IPS-15b (cell line): ENCODE measurements around the gene LGALSL.

Source experiments
- H3K27me3 ChIP-seq: one replicate; pipeline ENCODE4 v1.6.1; 2013; ENCODE audit warnings: low read length; ENCODE audit not compliant: control insufficient read depth, insufficient read depth
- H3K36me3 ChIP-seq: one replicate; pipeline ENCODE4 v1.6.1; 2013; ENCODE audit warnings: low read length; ENCODE audit not compliant: control insufficient read depth, insufficient read depth
- H3K4me1 ChIP-seq: one replicate; pipeline ENCODE4 v1.6.1; 2013; ENCODE audit warnings: mild to moderate bottlenecking, low read length; ENCODE audit not compliant: control insufficient read depth, insufficient read depth
- H3K4me3 ChIP-seq: one replicate; pipeline ENCODE4 v1.5.1; 2013; ENCODE audit warnings: low read depth, low read length
- H3K9ac ChIP-seq: one replicate; pipeline ENCODE4 v1.6.1; 2013; ENCODE audit warnings: low read depth, mild to moderate bottlenecking, low read length
- H3K9me3 ChIP-seq: one replicate; pipeline ENCODE4 v1.6.1; 2013; ENCODE audit warnings: mild to moderate bottlenecking, low read length; ENCODE audit not compliant: control insufficient read depth, insufficient read depth

LGALSL gene

DNA sequence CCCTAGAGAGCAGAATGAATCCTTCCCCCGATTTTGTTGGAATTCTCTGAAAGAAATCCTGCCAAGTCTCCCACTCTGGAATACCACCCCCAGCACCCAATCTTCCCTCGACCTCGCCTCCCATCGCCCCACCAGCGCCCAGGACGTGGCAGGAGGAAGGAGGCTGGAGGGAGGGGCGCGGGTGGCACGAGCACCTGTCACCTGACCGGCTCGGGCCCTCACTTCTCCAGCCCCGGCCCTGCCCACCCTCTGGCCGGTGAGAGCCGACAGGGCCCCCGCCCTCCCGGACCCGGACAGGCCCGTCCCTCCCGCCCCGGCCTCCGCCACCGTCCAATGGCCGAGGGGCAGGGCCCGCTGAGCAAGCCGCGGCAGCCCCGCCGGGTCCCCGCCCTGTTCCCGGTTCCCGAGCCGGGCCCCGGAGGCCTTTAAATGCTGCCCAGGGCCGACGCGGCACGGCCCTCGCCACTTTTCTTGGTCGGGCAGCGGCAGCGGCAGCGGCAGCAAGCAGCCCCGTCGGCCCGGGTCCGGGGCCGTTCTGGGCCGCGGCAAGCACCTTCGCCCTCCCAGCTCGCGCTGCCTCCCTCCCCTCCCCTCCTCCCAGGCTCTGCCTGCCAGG lies at the start of gene LGALSL:
TSS of gene LGALSL (plus strand) at position 393 of the 616 bp plus-strand sequence. CDS start 384 bp downstream, outside the sequence.
- no peaks in the 10 kb centered on the region for H3K9me3 ChIP-seq
- peak within 1 kb of the TSS; percentile 84 for H3K4me3 ChIP-seq
- peaks cover 8% of the 10 kb centered on the region for H3K36me3 ChIP-seq
- H3K9ac ChIP-seq = peak within 1 kb of the TSS; percentile 80
- no peaks in the 10 kb centered on the region for H3K27me3 ChIP-seq
- peaks cover 18% of the 10 kb centered on the region for H3K4me1 ChIP-seq

DNA sequence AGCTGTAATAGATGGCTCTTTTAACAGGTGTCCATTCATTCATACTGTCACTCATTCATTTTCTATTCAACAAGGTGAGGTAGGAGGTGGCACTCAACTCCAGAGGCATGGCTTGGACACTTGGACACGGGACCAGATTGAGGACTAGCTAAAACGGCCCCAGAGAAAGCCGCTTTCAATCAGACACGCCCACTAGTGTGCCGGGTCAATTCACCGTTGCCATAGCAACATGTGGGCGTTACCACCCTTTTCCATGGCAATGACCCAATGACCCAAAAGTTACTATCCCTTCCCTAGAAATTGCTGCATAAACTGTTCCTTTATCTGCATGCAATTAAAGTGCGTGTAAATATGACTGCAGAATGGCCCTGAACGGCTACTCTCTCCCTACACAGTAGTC lies 49.2 kb upstream of the LGALSL start:
- Histone ChIP-seq H3K4me1 (peaks cover 31% of the 10 kb centered on the region), H3K9ac (no peak overlapping the region), H3K27me3 (no peaks in the 10 kb centered on the region), H3K9me3 (no peaks in the 10 kb centered on the region), H3K36me3 (no peaks in the 10 kb centered on the region), H3K4me3 (peak overlapping the region; percentile 59)

DNA sequence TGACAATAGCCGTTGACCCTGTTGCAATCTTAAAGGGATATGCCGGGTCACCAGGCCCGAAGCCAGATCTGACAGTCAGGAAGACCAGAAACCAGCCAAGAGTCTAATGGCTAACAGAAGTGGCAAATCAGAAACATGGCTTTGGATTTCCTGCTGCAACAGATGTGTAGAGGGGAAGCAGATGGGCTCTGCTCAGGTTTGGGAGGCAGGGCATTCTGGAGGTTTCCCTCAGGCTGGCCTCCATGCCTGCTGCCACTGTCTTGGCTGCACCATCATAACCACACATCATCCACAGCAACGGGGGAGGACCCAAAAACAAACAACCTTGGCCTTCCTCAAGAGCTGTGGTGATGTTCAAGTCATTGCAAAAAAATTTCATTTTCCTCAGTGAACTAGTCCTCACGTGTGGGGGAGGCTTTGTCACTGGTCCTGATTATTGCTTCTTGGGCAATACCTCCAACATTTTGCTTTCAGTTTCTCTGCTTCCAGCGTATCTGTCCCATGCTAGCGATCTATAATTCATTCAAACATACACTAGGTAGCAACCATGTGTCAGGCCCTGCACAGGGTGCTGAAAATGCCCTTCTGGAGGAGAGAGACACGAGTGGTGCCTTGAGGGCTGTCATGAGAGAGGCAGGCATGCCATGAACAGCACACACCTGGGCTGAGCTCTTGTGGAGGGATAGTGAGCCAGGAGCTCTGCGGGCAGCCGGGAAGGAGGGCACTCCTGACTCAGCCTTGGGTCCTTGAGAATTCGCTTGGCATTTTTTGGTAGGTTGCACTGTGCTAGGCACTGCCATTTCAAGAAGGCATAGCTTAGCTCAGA lies 48.2 kb upstream of the LGALSL start:
- Histone ChIP-seq H3K4me3 (no peak overlapping the region), H3K27me3 (no peaks in the 10 kb centered on the region), H3K4me1 (peaks cover 29% of the 10 kb centered on the region), H3K36me3 (no peaks in the 10 kb centered on the region), H3K9ac (no peak overlapping the region), H3K9me3 (no peaks in the 10 kb centered on the region)

DNA sequence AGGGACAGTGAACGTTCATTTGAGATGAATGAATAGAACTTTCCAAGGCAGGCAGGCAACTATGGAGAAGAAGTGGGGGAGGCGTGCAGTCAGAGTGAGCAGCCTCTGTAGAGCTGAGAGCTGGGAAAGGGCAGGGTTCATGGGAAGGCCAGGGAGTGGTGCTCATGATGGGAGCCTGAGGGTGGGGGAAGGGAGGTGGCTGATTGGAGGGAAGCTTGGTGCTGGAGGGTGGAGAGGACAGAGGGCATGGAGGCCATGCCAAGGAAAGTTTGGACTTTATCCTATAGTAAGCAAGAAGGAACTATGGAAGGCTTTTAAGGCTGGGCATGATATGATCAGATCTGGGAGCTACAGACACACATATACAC lies 47.6 kb upstream of the LGALSL start:
- H3K4me3 ChIP-seq = no peak overlapping the region
- H3K27me3 ChIP-seq = no peaks in the 10 kb centered on the region

DNA sequence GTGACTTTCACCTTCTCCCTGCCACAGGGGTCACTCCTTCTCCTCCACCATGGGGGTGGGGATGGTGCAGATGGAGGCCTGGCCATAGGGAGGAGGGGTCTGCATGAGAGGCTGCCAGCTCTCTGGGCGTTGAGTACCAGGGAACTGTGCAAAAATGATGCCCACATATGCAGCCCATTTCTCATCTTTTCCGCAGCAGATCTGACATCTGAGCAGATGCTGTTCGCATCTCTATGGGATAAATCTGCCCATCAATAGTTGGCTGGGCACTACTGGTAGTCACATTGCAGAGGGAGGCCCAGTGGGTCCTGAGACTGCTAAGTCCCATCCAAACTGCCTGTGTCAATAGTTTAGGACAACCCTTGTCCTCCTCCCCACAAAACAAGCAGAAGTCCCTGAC lies 45.9 kb upstream of the LGALSL start:
- Histone ChIP-seq H3K36me3 (no peaks in the 10 kb centered on the region), H3K9ac (no peak overlapping the region), H3K4me3 (no peak overlapping the region), H3K9me3 (no peaks in the 10 kb centered on the region), H3K4me1 (peaks cover 19% of the 10 kb centered on the region), H3K27me3 (no peaks in the 10 kb centered on the region)

More for the DNA sequence above, 47.6 kb upstream of the LGALSL start:
- no peaks in the 10 kb centered on the region for H3K9me3 ChIP-seq
- H3K4me1 ChIP-seq = peaks cover 23% of the 10 kb centered on the region
- no peak overlapping the region for H3K9ac ChIP-seq
- H3K36me3 ChIP-seq = no peaks in the 10 kb centered on the region

DNA sequence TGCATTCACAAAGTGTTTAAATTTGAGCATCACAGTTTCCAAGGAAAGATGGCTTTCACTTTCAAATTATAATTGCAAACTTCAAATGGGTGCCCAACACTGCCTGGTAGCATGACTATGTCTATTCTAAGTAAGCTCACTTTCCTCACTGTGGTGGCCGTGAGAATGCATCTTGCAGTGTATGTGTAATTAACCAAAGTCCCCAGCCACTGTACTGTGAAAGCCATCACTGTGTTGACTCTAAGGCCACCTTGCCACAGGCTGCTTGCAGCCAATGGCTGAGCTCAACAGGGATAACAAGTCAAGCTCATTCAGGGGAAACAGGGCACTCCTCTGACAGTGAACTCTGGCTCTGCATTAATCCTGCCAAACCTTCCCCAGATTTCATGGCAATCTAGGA lies 43.3 kb upstream of the LGALSL start:
- Histone ChIP-seq H3K4me3 (no peak overlapping the region), H3K4me1 (peaks cover 3% of the 10 kb centered on the region), H3K27me3 (no peaks in the 10 kb centered on the region), H3K9me3 (no peaks in the 10 kb centered on the region), H3K9ac (no peak overlapping the region), H3K36me3 (no peaks in the 10 kb centered on the region)

DNA sequence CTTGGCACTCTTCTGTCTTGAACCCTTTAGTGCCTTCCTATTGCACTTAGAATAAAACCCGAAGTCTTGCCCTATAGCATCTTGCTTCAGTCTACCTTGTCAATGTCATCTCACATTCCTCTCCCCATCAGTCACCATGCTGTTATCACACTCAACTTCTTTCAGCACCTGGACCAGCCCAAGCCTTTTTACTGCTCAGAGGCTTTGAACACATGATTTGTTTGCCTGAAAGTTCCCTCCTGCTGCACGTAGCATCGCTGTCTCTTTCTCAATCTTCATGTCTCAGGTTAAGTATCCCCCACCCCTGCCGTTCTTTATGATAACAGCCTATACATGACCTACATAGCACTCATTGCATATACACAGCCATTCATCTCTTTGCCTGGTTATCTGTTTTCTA lies 41.3 kb upstream of the LGALSL start:
- no peak overlapping the region for H3K9ac ChIP-seq
- no peaks in the 10 kb centered on the region for H3K9me3 ChIP-seq
- H3K27me3 ChIP-seq = no peaks in the 10 kb centered on the region
- no peak overlapping the region for H3K4me3 ChIP-seq
- no peaks in the 10 kb centered on the region for H3K36me3 ChIP-seq
- no peaks in the 10 kb centered on the region for H3K4me1 ChIP-seq

DNA sequence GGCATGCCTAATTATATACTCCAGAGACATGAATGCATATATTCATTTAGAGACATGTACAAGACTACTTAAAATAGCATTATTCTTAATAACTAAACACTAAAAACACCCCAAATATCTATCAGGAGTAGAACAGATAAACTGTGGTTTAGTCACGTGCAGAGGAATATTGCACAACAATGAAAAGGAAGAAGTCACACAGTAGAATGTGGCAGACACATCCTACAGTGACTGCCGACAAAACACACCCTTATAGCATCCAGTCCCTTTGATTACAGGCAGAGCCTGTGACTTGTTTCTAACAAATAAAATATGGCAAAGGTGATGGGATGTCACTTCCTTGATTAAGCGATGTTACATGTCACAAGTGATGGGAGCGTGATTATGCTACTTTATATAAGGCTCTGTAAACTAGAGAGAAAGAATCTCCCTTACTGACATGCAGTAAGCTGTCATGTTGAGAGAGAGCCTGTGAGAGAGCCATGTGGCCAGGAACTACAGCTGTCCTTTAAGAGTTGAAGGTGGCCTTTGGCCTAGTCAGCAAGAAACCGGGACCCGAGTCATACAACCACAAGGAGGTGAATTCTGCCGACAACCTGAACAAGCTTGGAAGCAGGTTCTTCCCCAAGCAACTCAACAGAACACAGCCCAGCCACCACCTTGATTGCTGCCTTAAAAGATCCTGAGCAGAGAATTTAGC lies 39.1 kb upstream of the LGALSL start:
- Histone ChIP-seq H3K27me3 (no peaks in the 10 kb centered on the region), H3K36me3 (no peaks in the 10 kb centered on the region), H3K9ac (no peak overlapping the region), H3K9me3 (no peaks in the 10 kb centered on the region), H3K4me3 (no peak overlapping the region), H3K4me1 (no peaks in the 10 kb centered on the region)

DNA sequence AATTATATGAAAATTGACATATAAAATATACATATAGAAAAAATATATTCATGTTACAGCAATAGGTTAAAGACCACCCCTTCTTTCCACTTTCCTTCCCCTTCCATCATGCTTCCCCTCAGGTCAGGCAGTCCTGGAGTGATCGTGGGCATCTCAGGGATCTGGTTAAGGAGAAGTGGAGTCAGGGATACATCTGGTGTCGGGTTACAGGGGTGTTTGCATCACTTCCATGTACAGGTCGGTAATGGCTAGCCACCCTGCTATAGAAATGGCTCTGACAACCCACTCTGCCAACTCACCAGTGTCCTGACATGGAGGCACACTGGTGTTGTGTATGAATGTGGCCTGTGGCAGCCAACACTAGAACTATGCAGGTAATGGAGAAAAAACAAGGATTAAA lies 36.3 kb upstream of the LGALSL start:
- Histone ChIP-seq H3K27me3 (no peaks in the 10 kb centered on the region), H3K9me3 (no peaks in the 10 kb centered on the region), H3K4me1 (no peaks in the 10 kb centered on the region), H3K36me3 (no peaks in the 10 kb centered on the region), H3K9ac (no peak overlapping the region), H3K4me3 (no peak overlapping the region)

DNA sequence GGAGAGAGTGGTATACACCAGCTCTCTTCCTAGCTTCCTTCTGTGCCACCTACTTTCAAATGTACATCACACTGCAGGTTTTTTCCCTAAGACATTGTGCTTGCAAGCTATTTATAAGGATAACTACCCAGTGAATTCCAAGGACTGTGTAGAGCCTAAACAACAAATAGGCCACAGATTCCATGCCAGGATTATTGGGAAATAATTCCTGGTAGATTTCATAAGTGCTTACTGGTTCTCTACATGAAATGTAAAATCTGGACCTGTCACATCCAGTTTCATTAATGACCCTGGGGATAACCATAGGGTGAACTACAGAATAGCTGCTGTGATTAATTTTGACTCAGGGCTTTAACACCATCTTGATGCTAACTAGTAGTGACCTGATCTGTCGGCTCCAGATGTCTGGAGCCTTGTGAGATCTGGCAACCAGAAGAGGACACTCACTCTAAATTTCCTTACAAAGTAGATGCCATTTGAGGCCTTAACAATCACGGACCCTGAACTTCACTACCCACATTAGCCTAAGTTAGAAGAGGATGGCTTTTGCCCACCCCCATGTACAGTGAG lies 34.3 kb upstream of the LGALSL start:
- H3K4me3 ChIP-seq = no peak overlapping the region
- no peaks in the 10 kb centered on the region for H3K4me1 ChIP-seq
- H3K27me3 ChIP-seq = no peaks in the 10 kb centered on the region
- H3K9ac ChIP-seq = no peak overlapping the region
- no peaks in the 10 kb centered on the region for H3K9me3 ChIP-seq
- no peaks in the 10 kb centered on the region for H3K36me3 ChIP-seq

DNA sequence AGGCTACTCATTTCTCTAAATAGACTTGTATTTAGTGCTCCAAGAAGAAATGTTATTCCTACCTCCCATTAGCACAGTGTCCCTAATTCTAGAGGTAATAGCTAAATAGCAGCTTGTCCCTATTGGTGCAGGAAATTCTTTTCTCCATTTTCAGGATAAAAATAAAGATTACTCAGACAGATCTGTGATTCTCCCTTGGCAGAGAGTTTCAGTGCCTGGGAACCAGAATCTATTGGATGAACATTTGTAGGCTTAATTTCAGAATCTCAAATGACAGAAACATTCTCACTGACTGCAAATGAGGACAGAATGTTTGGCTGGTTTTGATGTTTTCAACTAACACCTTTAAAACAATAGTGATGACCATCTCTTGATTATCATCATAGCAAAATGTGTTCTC lies 33.3 kb upstream of the LGALSL start:
- H3K4me1 ChIP-seq = no peaks in the 10 kb centered on the region
- H3K36me3 ChIP-seq = no peaks in the 10 kb centered on the region
- H3K4me3 ChIP-seq = no peak overlapping the region
- no peaks in the 10 kb centered on the region for H3K9me3 ChIP-seq
- no peak overlapping the region for H3K9ac ChIP-seq
- H3K27me3 ChIP-seq = no peaks in the 10 kb centered on the region
